ENCODE measurements around the gene PSAPL1.

The PSAPL1 gene

GRCh38 chr4:7396186-7396910 lies 38.4 kb downstream of the PSAPL1 start:
- H3K4me3 ChIP-seq (ENCODE audit: low read depth, low read length) = no peak overlapping the region
- TF ChIP-seq, protein P1, sequence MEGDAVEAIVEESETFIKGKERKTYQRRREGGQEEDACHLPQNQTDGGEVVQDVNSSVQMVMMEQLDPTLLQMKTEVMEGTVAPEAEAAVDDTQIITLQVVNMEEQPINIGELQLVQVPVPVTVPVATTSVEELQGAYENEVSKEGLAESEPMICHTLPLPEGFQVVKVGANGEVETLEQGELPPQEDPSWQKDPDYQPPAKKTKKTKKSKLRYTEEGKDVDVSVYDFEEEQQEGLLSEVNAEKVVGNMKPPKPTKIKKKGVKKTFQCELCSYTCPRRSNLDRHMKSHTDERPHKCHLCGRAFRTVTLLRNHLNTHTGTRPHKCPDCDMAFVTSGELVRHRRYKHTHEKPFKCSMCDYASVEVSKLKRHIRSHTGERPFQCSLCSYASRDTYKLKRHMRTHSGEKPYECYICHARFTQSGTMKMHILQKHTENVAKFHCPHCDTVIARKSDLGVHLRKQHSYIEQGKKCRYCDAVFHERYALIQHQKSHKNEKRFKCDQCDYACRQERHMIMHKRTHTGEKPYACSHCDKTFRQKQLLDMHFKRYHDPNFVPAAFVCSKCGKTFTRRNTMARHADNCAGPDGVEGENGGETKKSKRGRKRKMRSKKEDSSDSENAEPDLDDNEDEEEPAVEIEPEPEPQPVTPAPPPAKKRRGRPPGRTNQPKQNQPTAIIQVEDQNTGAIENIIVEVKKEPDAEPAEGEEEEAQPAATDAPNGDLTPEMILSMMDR (IDR thresholded peaks at IDR 0.05; ENCODE audit: low read depth, low read length) = no peak

DNA sequence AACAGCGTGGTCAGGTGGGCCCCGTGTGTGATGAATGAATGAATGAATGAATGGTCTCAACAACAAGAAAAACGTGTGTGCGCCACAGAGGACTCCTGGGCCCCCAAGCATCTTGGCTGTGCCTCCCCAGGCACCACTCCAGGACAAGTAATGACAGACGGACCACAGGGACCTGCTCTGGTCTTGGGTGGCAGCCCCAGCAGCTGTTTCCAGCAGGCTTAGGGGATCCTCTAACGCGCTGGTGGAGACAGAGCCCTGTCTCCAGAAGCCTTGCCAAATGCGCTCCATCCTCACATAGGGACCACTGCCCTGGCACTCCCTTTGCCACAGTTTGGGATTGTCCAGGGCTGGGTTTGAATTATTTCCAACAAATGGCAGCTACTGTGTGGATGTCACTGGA lies 39.1 kb downstream of the PSAPL1 start:
- H3K4me3 ChIP-seq (ENCODE audit: low read depth, low read length) = no peak overlapping the region
- TF ChIP-seq, protein P1 (IDR thresholded peaks at IDR 0.05; ENCODE audit: low read depth, low read length) = no peak

GRCh38 chr4:7394681-7395451 lies 39.9 kb downstream of the PSAPL1 start:
- TF ChIP-seq, protein P1 (IDR thresholded peaks at IDR 0.05; ENCODE audit: low read depth, low read length) = no peak
- H3K4me3 ChIP-seq (ENCODE audit: low read depth, low read length) = no peak overlapping the region

DNA sequence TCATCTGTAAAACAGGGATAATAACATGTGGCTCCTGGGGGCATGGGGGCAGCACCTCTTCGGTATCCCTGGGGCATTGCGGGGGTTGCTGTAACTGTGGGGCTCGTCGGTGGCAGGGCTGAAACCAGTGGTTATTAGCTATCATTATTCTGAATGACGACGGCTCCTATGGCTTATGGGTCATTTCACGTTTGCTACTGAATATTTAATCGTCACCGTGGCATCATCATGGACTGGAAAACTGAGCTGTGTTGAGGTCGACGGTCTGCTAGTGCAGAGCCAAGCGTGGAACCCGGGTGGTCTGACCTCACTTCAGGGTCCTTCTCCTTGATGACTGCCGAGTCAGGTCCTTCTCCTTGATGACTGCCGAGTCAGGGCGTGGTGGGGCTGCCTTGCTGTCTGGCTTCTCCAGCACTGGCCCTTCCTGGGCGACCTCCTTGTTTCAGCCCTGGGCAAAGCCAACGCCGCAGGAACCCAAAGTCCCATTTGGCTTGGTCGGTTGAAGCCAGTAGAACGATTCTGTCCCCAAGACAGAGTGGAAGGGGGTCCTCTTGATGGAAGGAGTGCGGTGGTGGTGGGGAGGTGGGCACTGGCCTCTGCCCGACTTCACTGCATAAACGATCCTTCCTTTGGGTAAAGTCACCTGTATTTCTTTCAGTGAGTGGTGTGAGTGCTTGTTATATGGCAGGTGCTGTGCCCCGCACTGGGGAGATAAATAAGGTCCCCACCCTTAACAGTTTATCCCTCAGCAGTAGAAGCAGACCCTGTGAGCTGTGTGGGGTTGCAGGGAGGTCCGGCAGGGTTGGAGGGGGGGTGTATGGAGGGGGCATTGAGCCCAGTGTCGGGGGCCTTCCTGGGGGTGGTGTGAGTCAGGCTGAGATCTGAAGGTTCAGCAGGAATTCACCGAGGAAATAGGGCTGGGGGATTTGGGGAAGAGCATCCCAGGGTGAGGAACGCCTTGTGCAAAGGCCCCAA lies 40.8 kb downstream of the PSAPL1 start:
- TF ChIP-seq, protein P1 (IDR thresholded peaks at IDR 0.05; ENCODE audit: low read depth, low read length) = no peak
- H3K4me3 ChIP-seq (ENCODE audit: low read depth, low read length) = no peak overlapping the region

DNA sequence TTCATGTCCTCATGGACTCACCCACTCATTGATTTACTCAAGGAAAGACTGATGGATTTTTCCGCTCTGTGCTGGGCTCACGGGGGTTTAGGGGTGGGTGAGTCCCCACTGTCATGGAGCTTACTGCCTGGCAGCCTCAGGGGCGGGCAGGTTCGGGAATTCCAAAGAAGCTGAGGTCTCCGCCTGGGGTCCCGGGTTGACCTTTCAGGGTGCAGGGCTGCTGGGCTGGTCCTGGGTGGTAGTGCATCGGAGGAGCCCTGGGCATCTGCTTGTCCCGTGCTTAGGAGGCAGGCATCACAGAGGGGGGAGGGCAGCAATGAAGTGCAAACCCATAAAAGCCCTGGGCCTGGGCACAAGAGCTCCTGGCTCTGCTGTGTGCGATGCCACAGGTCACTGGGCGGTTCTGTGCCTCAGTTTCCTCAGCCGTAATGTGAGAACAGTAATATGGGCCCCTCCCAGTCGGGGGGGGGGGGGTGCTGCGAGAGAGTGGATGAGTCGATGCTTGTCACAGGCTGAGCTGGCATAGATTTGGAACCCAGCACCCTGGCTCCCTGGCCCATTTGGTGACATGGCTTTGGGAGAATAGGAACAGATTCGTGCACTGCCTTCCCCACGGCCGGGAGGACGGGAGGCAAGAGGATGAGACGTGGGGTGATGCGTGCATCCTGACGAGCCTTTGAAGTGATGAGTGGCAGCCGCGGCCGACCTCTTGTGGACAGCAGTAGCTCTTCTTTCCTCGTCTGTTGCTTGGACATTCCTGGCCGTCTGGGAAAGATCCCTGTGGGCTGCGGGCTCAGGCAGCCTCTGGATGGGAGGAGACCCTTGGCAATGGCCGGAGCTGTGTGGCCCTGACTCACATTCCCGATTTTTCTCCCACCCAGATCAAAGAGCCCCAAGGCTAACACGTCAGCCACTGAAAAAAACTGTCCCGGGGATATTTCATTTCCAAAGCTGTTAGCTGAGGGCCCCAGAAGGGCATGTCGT lies 42.0 kb downstream of the PSAPL1 start:
- TF ChIP-seq, protein P1 (IDR thresholded peaks at IDR 0.05; ENCODE audit: low read depth, low read length) = no peak
- no peak overlapping the region for H3K4me3 ChIP-seq (ENCODE audit: low read depth, low read length)
